Calu3 (cell line): Measurements from ENCODE around the gene MARK4. TPM values are rescaled to one million over a fixed set of nuclear protein-coding genes. Genes with fewer than 3 reads are reported as not detected.

Experiments used
- BruUV-seq: library from RNA; stranded (reverse); fragments of 400-500 nt; replicated peaks from 2 replicates; lab custom pipeline; 2021; lab: Mats Ljungman, UMichigan
- CTCF ChIA-PET: fragments of 300-600 bp; sonication (Branson Sonifier 250); formaldehyde crosslinking; loops from one replicate; lab custom pipeline; 2022; ENCODE audit warnings: antibody characterized with exemption; lab: Charles Lee
- DNase-seq: peaks from one replicate; pipeline ENCODE4 v3.0.0; 2022
- H3K27ac Mint-ChIP-seq: one replicate; pipeline ENCODE4 v1.8.0; 2022; ENCODE audit warnings: mixed read lengths; ENCODE audit not compliant: unreplicated experiment
- H3K27me3 Mint-ChIP-seq: one replicate; pipeline ENCODE4 v1.8.0; 2022; ENCODE audit warnings: mixed read lengths; ENCODE audit not compliant: unreplicated experiment
- H3K36me3 Mint-ChIP-seq: one replicate; pipeline ENCODE4 v1.8.0; 2022; ENCODE audit warnings: mild to moderate bottlenecking, moderate library complexity, mixed read lengths; ENCODE audit not compliant: insufficient read depth, unreplicated experiment
- H3K4me1 Mint-ChIP-seq: one replicate; pipeline ENCODE4 v1.8.0; 2022; ENCODE audit warnings: mild to moderate bottlenecking, low read depth, mixed read lengths; ENCODE audit not compliant: unreplicated experiment
- H3K4me3 Mint-ChIP-seq: one replicate; pipeline ENCODE4 v1.8.0; 2022; ENCODE audit warnings: mild to moderate bottlenecking, low read depth, moderate library complexity, mixed read lengths; ENCODE audit not compliant: unreplicated experiment
- H3K9me3 Mint-ChIP-seq: one replicate; pipeline ENCODE4 v1.8.0; 2022; ENCODE audit warnings: low read depth, mixed read lengths; ENCODE audit not compliant: unreplicated experiment
- intact Hi-C: fragments of 100-400 bp; cut with micrococcal nuclease; formaldehyde crosslinking; loops from one replicate; pipeline ENCODE4 v1.10.0; 2022; ENCODE audit not compliant: unreplicated experiment
- total RNA-seq: library from RNA; stranded (reverse); gene quantifications from 2 replicates; pipeline ENCODE4 v1.2.3, GENCODE V29; 2022
- TF ChIP-seq, protein P1 (sequence below): fragments of 200-600 bp; IDR thresholded peaks from one replicate; pipeline ENCODE4 v1.8.0; 2022; ENCODE audit warnings: antibody characterized with exemption; ENCODE audit not compliant: unreplicated experiment

Gene MARK4
- total RNA-seq, 1 experiment from 2014 or later: 45.9 TPM

DNA sequence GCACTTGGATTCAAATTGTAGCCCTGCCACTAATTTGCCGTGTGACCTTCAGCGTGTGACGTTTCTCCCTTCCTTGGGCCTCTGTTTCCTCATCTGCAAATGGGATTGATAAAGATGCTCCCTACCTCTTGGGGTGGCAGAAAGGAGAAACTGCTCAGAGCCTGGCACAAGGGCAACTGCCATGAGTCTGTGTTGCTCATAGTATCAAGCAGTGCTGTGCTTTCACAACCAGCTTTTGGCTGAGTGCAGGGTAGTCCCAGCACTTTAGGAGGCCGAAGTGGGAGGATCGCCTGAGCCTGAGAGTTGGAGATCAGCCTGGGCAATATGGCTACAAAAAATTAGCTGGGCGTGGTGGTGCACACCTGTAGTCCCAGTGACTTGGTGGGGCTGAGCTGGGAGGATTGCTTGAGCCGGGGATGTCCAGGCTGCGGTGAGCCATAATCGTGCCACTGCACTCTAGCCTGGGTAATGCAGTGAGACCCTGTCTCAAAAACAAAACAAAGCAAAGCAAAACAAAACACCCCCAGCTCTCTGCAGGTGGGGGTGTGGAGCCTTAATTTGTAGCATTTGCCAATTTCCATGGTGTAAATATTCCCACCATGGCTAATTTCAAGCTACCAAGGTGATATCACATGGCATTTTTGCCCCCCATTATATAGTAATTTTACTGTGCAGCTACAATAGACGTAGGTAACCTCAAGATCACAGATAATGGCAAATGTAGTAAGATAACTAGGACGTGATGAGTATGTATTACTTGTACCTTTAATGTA, 1.6 kb upstream of the MARK4 start:
- Mint-ChIP-seq H3K4me3 (no peak overlapping the region), H3K9me3 (no peaks in the 10 kb centered on the region), H3K27me3 (peaks cover 34% of the 10 kb centered on the region), H3K27ac (no peak overlapping the region), H3K36me3 (peaks cover 28% of the 10 kb centered on the region), H3K4me1 (peaks cover 32% of the 10 kb centered on the region)
- no peak for DNase-seq
- CTCF ChIA-PET: interaction anchor here (0.6 to 3.0 kb wide), 9 partner anchors 15 to 235 kb away, joined by 3 to 10 read pairs (median 3); partner anchors contain the start of genes BLOC1S3, NKPD1 and TRAPPC6A
- no TSS peak for BruUV-seq
- TF ChIP-seq, protein P1, sequence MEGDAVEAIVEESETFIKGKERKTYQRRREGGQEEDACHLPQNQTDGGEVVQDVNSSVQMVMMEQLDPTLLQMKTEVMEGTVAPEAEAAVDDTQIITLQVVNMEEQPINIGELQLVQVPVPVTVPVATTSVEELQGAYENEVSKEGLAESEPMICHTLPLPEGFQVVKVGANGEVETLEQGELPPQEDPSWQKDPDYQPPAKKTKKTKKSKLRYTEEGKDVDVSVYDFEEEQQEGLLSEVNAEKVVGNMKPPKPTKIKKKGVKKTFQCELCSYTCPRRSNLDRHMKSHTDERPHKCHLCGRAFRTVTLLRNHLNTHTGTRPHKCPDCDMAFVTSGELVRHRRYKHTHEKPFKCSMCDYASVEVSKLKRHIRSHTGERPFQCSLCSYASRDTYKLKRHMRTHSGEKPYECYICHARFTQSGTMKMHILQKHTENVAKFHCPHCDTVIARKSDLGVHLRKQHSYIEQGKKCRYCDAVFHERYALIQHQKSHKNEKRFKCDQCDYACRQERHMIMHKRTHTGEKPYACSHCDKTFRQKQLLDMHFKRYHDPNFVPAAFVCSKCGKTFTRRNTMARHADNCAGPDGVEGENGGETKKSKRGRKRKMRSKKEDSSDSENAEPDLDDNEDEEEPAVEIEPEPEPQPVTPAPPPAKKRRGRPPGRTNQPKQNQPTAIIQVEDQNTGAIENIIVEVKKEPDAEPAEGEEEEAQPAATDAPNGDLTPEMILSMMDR: no peak
- intact Hi-C loops: loop anchor here (2.0 kb wide), 1 partner anchor 49 kb away; no protein-coding TSS in a partner anchor

DNA sequence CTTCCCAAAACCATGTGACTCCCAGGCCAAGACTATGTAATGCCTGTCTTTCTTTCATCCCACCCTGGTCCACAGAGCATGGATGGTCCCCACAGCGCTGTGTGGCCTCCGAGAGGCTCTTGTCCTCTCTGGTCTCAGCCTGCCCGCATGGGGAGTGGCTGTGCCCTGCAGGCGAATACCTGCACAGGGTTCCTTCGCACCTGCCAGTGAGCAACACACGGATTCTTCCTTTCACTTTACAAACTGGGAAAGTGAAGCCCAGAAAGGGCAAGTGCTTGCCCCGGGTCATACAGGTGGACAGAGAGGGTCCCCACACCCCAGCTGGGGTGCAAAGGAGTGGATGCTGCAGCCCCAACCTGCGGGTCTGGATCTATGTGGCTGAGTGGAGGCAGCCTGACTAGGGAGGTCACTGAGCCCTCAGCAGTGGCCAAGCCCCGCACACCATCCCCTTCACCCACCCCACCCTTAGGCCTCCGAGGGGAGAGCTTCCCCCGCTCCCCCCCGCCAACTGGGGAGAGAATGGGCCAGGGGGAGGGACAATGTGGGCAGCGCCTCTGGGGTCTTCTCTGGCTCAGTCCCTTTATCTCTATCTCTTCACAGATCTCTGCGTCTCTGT, 747 bp upstream of the MARK4 start:
- peak overlapping the region; percentile 31 for H3K27ac Mint-ChIP-seq
- CTCF ChIA-PET: no interaction called here
- H3K4me1 Mint-ChIP-seq: peaks cover 32% of the 10 kb centered on the region
- no peak for DNase-seq
- H3K36me3 Mint-ChIP-seq: peaks cover 28% of the 10 kb centered on the region
- TF ChIP-seq, protein P1: no peak
- H3K9me3 Mint-ChIP-seq: no peaks in the 10 kb centered on the region
- H3K27me3 Mint-ChIP-seq: peaks cover 25% of the 10 kb centered on the region
- intact Hi-C loops: no loop called here
- no TSS peak for BruUV-seq
- H3K4me3 Mint-ChIP-seq: peak overlapping the region; percentile 69

DNA sequence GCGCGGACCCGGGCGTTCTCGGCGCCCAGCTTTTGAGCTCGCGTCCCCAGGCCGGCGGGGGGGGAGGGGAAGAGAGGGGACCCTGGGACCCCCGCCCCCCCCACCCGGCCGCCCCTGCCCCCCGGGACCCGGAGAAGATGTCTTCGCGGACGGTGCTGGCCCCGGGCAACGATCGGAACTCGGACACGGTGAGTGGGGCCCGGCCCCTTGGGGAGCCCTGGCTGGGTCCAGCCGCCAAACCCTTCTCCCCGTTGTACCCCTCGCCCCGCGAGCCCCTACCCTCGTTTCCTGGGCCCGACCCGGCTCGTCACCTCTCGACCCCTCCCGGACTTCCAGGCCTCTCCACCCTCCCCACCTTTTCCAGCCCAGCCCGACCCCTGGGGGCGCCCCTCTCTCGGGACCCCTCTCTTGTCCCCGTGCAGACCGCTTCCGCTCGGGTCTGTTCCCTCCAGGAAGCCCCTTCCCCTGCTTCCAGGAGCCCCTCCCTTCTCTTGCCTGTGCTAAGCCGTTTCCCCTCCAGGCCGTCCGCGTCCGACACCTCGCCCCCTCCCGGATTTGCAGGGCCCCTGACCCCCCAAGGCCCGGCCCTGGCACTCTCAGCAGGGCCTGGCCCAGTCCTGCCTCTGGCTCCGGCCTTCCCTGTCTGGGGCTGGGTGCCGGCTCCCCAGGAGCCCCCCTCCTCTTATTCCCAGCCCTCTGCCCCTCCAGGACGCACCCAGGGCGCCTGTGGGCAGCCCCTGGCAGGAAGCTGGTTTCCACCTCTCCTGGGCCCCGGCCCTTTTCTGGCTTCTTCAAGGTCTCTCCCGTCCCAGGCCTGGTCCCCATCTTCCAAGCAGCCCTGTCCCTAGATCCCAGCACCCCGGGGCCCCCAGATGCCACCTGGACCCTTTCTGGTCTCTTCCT, 632 bp downstream of the MARK4 start:
- peaks cover 28% of the 10 kb centered on the region for H3K36me3 Mint-ChIP-seq
- intact Hi-C loops: loop anchor here (2.0 kb wide), 1 partner anchor 87 kb away; no protein-coding TSS in a partner anchor
- TF ChIP-seq, protein P1: no peak
- H3K9me3 Mint-ChIP-seq: no peaks in the 10 kb centered on the region
- BruUV-seq: no TSS peak
- DNase-seq: no peak
- H3K4me3 Mint-ChIP-seq: peak overlapping the region; percentile 88
- H3K27me3 Mint-ChIP-seq: peaks cover 14% of the 10 kb centered on the region
- H3K4me1 Mint-ChIP-seq: peaks cover 32% of the 10 kb centered on the region
- CTCF ChIA-PET: interaction anchor here (0.9 kb wide), 1 partner anchor 74 kb away, joined by 4 read pairs; the partner anchor contains the start of gene TRAPPC6A
- peak overlapping the region; percentile 54 for H3K27ac Mint-ChIP-seq
